ENCODE results near the gene CRYM. TPM values are rescaled to one million over a fixed set of nuclear protein-coding genes. Genes with fewer than 3 reads are reported as not detected.
"Not testable (repeated sequence)": the region's sequence is repeated elsewhere in the genome, so short reads cannot be mapped to it uniquely, and the experiment has no call there.

CRYM gene
- total RNA-seq, 1 donor from 2014 or later: 78.2 TPM

- ATAC-seq (no peak), DNase-seq (no peak)
- intact Hi-C loops (cut with micrococcal nuclease): no loop called here
These were observed 20.8 kb downstream of the CRYM start for GRCh38 chr16:21257284-21257683.

DNA sequence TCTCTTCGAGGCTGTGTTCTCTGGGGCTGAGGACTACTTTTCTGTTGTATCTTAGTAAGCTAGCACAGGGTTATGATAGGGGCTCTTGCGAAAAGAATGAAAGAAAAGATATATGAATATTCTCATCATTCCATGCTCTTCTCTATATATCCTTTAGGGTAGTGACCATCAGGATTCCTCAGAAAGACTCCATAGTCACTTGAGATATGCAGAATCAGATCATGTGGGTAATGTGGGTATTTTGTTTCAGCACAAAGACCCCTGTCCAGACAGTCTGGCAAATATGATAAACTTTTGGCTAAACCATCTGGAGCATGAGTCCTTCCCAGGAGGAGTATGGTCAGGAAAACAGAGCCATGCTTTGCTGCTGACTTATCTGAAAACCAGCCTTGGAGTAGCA is 21.5 kb downstream of the CRYM start:
- ATAC-seq (no peak), DNase-seq (no peak)
- intact Hi-C loops (cut with micrococcal nuclease): no loop called here

DNA sequence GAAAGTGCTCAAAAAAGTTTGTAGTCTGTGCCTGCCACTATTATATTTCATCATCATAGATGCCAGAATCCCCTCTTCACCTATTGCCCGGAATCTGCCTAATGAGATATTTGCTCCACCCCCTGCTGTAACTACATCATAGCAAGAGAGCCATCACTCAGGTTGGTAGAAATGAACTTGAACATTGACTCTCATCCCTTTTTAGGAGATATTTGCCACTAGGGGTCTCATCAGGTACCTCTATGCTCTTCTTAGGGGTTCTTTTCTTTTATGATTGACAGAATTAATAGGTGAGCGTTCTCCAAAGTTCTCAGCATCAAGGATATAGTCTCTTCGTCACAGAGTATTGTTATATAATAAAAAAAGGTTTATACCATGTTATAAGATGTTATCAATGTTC is 24.6 kb downstream of the CRYM start:
- DNase-seq (no peak), ATAC-seq (no peak)
- intact Hi-C loops (cut with micrococcal nuclease): no loop called here

DNA sequence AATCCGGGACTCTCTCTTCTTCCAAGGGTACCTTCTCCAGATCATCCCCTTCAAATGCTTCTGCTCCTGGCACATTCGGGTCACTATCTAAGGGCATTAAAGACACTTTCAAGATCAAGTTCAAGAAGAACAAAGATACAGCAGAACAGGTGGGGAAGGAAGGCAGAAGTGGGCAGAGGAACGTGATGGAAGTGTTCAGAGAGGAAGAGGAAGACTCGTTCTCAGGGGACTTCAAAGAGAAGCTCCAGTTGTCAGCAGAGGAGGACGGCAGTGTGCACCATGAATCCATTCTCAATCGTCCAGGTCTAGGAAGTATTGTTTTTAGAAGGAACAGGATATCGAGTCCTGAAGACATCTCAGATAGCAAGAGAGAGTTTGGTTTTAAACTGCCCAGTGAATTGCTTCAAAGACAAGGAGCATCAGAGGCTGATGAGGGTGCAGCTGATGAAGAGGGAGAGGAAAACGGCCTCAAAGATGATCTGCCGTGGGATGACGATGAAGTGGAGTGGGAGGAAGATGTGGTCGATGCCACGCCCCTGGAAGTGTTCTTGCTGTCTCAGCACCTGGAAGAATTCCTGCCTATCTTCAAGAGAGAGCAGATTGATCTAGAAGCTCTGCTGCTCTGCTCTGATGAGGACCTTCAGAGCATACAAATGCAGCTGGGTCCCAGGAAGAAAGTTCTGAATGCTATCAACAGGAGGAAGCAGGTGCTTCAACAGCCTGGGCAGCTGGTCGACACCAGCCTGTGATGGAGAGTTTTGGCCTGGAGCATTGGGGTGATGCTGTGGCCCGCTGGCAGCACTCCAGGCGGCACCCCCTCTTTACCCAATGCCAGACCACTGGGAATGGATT is 27.8 kb downstream of the CRYM start:
- intact Hi-C loops (cut with micrococcal nuclease): no loop called here
- DNase-seq (no peak), ATAC-seq (no peak)

- intact Hi-C loops (cut with micrococcal nuclease); ATAC-seq; DNase-seq: not testable (repeated sequence)
These were observed 29.9 kb downstream of the CRYM start for GRCh38 chr16:21248179-21248578.

DNA sequence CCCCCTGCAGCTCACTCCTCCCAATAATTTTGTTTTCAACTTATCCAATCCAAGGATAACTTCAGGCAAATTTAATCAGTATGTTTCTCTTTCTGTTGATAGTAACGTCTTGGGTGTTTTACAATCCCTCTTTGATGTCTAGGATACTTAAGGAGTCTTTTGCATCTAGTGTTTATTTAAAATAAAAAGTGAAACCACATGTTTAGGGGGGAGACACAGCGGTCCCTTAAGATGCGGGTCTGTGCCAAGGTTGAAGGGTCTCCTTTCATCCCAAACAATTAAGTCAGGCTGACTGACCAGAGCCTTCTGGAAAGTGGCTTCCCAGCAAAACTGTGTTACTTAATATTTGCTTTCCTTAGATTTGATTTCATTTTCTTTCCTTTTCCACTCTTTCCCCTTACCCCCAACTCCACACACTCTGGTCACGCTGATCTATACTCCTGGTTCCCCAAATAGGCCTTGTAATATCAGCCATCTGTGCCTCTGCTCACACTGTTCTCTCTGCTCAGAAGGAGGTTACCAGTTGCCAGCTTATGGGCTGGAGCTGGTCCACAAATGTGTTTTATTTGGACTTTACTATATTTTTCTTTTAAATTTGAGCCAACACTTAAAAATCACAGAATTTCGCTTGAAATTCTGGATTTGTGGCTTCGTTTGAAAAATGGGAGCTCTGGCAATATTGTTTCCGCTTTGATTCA is 33.4 kb downstream of the CRYM start:
- ATAC-seq (no peak), DNase-seq (no peak)
- intact Hi-C loops (cut with micrococcal nuclease): no loop called here

GRCh38 chr16:21242756-21243155 is 35.3 kb downstream of the CRYM start:
- DNase-seq (no peak), ATAC-seq (no peak)
- intact Hi-C loops (cut with micrococcal nuclease): no loop called here

DNA sequence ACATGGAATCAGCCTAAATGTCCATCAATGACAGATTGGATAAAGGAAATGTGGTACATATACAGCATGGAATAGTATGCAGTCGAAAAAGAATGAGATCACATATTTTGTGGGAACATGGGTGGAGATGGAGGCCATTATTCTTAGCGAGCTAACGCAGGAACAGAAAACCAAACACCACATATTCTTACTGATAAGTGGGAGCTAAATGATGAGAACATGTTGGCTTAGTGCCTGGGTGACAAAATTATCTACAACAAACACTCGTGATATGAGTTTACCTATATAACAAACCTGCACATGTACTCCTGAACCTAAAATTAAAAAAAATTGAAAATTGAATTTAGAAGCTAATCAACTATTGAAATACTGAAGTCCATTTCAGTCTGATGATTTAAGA is 38.4 kb downstream of the CRYM start:
- intact Hi-C loops (cut with micrococcal nuclease): no loop called here
- DNase-seq: no peak
- ATAC-seq: no peak

GRCh38 chr16:21236831-21237230 is 41.3 kb downstream of the CRYM start:
- intact Hi-C loops (cut with micrococcal nuclease): no loop called here
- DNase-seq (no peak), ATAC-seq (no peak)

DNA sequence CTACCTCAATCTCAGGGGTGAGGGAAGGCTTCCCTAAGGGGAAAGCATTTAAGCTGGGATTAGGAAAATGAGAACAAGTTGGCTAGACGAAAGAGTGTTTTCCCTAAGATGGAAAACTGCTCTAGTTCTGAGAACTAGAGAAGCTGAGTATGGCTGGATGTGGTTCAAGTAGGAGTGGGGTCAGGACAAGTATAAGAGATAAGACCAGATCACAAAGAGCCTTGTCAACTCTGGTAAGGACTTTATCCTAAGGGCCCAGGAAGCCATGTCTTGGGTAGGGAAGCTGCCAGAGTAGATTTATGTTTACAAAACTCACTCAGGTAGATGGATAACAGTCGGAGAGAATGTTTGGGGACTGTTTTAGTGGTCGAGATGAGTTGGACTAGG is 42.9 kb downstream of the CRYM start:
- DNase-seq (no peak), ATAC-seq (no peak)
- intact Hi-C loops (cut with micrococcal nuclease): no loop called here

DNA sequence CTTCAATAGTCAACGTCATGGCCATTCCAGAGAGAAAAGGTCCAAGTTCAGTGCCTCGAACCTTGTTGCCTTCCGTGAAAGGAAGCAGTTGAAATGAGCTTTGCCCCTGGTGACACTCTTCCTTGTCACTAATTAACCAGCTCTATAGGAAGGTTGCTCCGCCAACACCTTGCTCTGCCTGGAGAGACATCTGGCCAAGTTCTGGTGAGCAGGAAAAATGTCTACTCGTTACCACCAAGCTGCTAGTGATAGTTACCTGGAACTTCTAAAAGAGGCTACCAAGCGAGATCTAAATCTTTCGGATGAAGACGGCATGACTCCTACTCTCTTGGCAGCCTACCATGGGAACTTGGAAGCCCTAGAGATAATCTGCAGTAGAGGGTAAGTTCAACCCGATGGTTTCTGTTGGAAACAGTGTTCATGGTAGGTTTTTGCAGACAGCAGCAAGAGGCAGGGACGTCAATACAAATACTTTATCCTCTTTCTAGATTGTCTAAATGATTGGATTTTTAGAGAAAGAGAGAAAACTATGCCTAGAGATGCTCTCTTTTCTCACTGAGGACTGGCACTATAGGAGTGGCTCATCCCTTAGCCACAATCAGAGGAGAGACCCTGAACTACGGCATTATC is 44.5 kb downstream of the CRYM start, which contains the start of gene ANKS4B:
Gene ANKS4B, plus strand, starts transcription at position 179 of the 630 bp plus-strand sequence. Its CDS starts 39 bp downstream, at position 218.
- intact Hi-C loops (cut with micrococcal nuclease): no loop called here
- DNase-seq: no peak
- ATAC-seq: no peak

DNA sequence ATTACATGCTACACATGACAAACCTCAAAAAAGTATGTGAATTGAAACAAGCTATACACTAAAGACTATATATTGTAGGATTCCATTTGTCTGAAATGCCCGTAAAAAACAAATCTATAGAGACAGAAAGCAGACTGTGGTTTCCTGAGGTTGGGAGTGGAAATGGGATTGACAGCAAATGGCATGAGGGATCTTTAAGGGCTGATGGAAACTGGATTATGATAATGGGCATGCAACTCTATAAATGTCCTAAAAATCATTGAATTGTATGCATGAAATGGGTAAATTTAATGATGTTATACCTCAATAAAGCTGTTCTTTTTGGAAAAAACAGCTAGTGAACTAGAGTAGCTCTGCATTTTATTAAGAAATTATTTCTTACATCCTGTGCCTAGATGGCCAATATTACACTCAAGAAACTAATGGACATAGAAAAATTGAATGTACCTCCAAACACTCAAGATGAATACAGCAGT is 45.0 kb downstream of the CRYM start:
- intact Hi-C loops (cut with micrococcal nuclease): no loop called here
- no peak for DNase-seq
- no peak for ATAC-seq

- ATAC-seq (no peak), DNase-seq (no peak)
- intact Hi-C loops (cut with micrococcal nuclease): no loop called here
These were observed 49.7 kb downstream of the CRYM start for GRCh38 chr16:21228361-21228872.

DNA sequence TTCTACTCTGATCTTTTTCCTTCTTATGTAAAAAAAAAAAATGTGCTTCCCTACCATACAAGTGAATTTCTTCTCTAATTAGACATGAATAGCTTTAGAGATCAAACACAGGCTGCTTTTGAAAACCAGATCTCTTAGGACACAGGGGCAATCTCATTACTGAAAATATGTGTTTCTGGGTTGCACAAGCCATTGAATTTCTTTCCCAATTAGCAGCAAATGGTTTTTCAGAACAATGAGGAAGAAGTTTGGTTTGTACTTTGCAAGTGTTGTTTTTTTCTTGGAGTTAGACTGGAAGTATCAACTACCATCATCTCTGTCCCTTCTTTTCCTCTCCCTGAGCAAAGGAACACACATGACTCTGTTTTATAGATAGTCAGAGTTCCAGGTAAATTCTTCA is 50.2 kb downstream of the CRYM start:
- ATAC-seq (no peak), DNase-seq (no peak)
- intact Hi-C loops (cut with micrococcal nuclease): no loop called here

GRCh38 chr16:21226749-21227148 is 51.3 kb downstream of the CRYM start:
- intact Hi-C loops (cut with micrococcal nuclease): no loop called here
- ATAC-seq (no peak), DNase-seq (no peak)

DNA sequence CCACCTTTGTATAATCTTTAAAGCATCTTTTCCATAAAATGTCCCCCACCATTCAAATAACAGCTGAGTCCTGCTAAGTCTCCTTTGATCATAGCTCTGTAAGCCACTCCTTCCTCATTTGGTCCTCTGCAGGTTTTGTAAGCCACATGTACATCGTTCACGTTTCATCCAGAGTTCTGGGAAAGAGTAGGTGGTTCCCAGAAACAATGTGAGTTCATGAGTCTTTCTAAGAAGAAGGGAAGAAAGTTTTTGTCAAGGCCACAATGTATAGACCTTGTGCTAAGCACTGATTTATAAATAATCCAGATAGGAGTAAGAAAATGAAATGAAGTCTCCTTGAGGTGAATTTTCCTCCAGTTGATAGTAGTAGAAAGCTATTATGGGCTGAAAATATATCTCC is 53.3 kb downstream of the CRYM start:
- ATAC-seq (no peak), DNase-seq (no peak)
- intact Hi-C loops (cut with micrococcal nuclease): no loop called here

DNA sequence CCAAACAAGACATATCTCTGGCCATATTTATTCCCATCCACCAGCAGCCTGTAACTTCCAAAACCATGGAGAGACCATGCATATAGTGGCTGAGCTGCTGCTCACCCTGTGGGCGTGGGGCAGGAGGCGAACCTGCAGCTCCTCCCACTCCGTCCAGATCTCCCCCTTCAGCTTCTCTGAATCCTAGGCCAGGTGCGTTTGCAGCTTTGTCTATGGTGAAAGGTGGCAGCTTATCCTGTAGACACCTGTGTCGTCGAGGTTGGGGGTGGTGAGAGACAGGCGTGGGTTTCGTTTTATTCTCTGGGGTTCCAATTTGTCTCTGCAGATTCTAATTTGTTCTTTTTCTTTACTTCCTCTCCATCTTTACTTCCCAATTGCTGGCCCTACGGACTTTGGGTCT is 54.3 kb downstream of the CRYM start:
- intact Hi-C loops (cut with micrococcal nuclease): no loop called here
- DNase-seq (no peak), ATAC-seq (no peak)

- ATAC-seq (no peak), DNase-seq (no peak)
- intact Hi-C loops (cut with micrococcal nuclease): no loop called here
These were observed 55.4 kb downstream of the CRYM start for GRCh38 chr16:21222495-21223337.

DNA sequence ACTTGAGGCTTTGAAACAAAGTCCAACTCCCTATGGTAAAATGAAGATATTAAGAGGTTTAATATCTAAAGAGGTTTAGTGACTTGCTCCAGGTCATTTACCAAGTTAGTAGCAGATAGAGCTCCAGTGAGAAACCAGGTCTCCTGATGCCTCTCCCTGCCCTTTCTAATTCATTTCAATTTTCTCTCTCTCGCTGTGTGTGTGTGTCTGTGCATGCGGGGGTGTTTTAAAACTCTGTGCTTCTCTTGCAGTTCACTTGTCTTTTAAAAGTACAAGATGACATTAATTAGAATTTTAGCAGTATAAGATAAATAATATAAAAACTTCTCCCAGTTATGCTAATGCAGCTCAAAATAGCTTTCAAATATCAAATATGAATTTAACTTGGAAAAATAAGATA is 58.5 kb downstream of the CRYM start:
- intact Hi-C loops (cut with micrococcal nuclease): no loop called here
- ATAC-seq: no peak

More for the DNA sequence above, 58.5 kb downstream of the CRYM start:
- no peak for DNase-seq
